Measurements from ENCODE around the gene CSNK2A3.

- TF ChIP-seq, protein P1, sequence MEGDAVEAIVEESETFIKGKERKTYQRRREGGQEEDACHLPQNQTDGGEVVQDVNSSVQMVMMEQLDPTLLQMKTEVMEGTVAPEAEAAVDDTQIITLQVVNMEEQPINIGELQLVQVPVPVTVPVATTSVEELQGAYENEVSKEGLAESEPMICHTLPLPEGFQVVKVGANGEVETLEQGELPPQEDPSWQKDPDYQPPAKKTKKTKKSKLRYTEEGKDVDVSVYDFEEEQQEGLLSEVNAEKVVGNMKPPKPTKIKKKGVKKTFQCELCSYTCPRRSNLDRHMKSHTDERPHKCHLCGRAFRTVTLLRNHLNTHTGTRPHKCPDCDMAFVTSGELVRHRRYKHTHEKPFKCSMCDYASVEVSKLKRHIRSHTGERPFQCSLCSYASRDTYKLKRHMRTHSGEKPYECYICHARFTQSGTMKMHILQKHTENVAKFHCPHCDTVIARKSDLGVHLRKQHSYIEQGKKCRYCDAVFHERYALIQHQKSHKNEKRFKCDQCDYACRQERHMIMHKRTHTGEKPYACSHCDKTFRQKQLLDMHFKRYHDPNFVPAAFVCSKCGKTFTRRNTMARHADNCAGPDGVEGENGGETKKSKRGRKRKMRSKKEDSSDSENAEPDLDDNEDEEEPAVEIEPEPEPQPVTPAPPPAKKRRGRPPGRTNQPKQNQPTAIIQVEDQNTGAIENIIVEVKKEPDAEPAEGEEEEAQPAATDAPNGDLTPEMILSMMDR (IDR thresholded peaks at IDR 0.05 in 2 of 3, conservative IDR thresholded peaks at IDR 0.05 in 1 of 3; ENCODE audit: insufficient read depth in 2 of 3, low read depth in 1 of 3, low read length in 3 of 3) = no peak
- TF ChIP-seq TCF7L2 (IDR thresholded peaks at IDR 0.05; ENCODE audit: low read depth, low read length) (no peak), EZH2 (IDR thresholded peaks at IDR 0.05; ENCODE audit: borderline replicate concordance, low read depth, low read length) (no peak)
Measured at GRCh38 chr11:11302565-11302964, 50.5 kb downstream of the CSNK2A3 start.

Data from K562 (cell line).